ENCODE results near the gene ITGBL1.

- TF ChIP-seq, protein P1, sequence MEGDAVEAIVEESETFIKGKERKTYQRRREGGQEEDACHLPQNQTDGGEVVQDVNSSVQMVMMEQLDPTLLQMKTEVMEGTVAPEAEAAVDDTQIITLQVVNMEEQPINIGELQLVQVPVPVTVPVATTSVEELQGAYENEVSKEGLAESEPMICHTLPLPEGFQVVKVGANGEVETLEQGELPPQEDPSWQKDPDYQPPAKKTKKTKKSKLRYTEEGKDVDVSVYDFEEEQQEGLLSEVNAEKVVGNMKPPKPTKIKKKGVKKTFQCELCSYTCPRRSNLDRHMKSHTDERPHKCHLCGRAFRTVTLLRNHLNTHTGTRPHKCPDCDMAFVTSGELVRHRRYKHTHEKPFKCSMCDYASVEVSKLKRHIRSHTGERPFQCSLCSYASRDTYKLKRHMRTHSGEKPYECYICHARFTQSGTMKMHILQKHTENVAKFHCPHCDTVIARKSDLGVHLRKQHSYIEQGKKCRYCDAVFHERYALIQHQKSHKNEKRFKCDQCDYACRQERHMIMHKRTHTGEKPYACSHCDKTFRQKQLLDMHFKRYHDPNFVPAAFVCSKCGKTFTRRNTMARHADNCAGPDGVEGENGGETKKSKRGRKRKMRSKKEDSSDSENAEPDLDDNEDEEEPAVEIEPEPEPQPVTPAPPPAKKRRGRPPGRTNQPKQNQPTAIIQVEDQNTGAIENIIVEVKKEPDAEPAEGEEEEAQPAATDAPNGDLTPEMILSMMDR (IDR thresholded peaks at IDR 0.05) = no peak
- no peak for TF ChIP-seq EZH2 (IDR thresholded peaks at IDR 0.05; ENCODE audit: borderline replicate concordance, insufficient read depth, low read depth, low read length, poor library complexity, severe bottlenecking)
These were observed 187.2 kb downstream of the ITGBL1 start for GRCh38 chr13:101639711-101640110.

Data from B cell (primary cell).